Gastrocnemius medialis (tissue), 4 donors: ENCODE results near the gene OR13G1. TPM values are rescaled to one million over a fixed set of nuclear protein-coding genes. Genes with fewer than 3 reads are reported as not detected.

Source experiments
- ATAC-seq, 2 donors: fragments of 150-250 bp; one replicate each; pipeline ENCODE4 v1.9.1; 2016
- DNase-seq, 2 donors: peaks; one replicate each; pipeline ENCODE4 v3.0.0-alpha.2; 2019
- H3K27ac ChIP-seq, 4 donors: fragments of 200-600 bp; sonication (generic); 1 replicate in 1 of 4; 2 replicates in 3 of 4; pipeline ENCODE4 v1.5.1; 2016 to 2018; ENCODE audit warnings: mild to moderate bottlenecking in 2 of 4, moderate library complexity in 1 of 4
- H3K27me3 ChIP-seq, 3 donors: fragments of 200-600 bp; sonication (generic) in 2 of 3; 1 replicate in 1 of 3; 2 replicates in 2 of 3; pipeline versions ENCODE4 v1.5.1 to v1.6.0; 2016 to 2019; ENCODE audit warnings: mild to moderate bottlenecking in 1 of 3, moderate library complexity in 1 of 3
- H3K36me3 ChIP-seq, 2 donors: fragments of 200-600 bp; sonication (generic) in 1 of 2; one replicate each; pipeline ENCODE4 v1.5.1; 2017 to 2018
- H3K4me1 ChIP-seq, 2 donors: fragments of 200-600 bp; sonication (generic) in 1 of 2; one replicate each; pipeline ENCODE4 v1.5.1; 2016 to 2017; ENCODE audit warnings: mild to moderate bottlenecking in 2 of 2
- H3K4me3 ChIP-seq, 4 donors: fragments of 200-600 bp; sonication (generic) in 3 of 4; 1 replicate in 1 of 4; 2 replicates in 3 of 4; pipeline ENCODE4 v1.5.1; 2016 to 2019; ENCODE audit warnings: mild to moderate bottlenecking in 2 of 4
- H3K9me3 ChIP-seq, 3 donors: fragments of 200-600 bp; sonication (generic) in 2 of 3; 1 replicate in 1 of 3; 2 replicates in 2 of 3; pipeline ENCODE4 v1.5.1; 2016 to 2019
- CTCF ChIP-seq, 5 experiments: fragments of 450-650 bp in 3 of 5; fragments of 200-600 bp in 2 of 5; sonication (generic) in 2 of 5; IDR thresholded peaks in 4 of 5; conservative IDR thresholded peaks in 1 of 5; 1 replicate in 4 of 5; 2 replicates in 1 of 5; pipeline ENCODE4 v1.5.1; 2016 to 2019; ENCODE audit warnings: antibody characterized with exemption in 5 of 5, mild to moderate bottlenecking in 3 of 5, moderate library complexity in 3 of 5
- POLR2A ChIP-seq, 2 donors: fragments of 450-650 bp; IDR thresholded peaks; one replicate each; pipeline ENCODE4 v1.6.1; 2017; ENCODE audit warnings: antibody characterized with exemption in 2 of 2, mild to moderate bottlenecking in 2 of 2, moderate library complexity in 2 of 2
- in situ Hi-C, 4 donors: fragments of 200-750 bp; cut with MboI; loops; one replicate each; pipeline versions ENCODE4 v1.15.0 to v1.8.0; 2017; ENCODE audit warnings: low sequenced_read_pairs in 4 of 4
- intact Hi-C: fragments of 100-400 bp; cut with DNase I; formaldehyde crosslinking; loops from one replicate; pipeline ENCODE4 v1.15.1; 2023; ENCODE audit warnings: low total_unique reads
- total RNA-seq, 4 donors: library from RNA; depleted of rRNA; stranded (reverse); fragments of >200 nt; gene quantifications; one replicate each; pipeline versions ENCODE4 v1.1.0 to v1.2.3, GENCODE V29; 2016

Gene OR13G1
- total RNA-seq, 4 donors from 2014 or later: not detected

- TF ChIP-seq CTCF (IDR thresholded peaks at IDR 0.05 in 4 of 5, conservative IDR thresholded peaks at IDR 0.05 in 1 of 5) (no peak), POLR2A (IDR thresholded peaks at IDR 0.05) (no peak)
- Histone ChIP-seq H3K4me3 (no peak overlapping the region), H3K36me3 (no peaks in the 10 kb centered on the region), H3K27me3 (no peaks in the 10 kb centered on the region), H3K9me3 (no peaks in the 10 kb centered on the region), H3K27ac (no peak overlapping the region), H3K4me1 (no peaks in the 10 kb centered on the region)
- ATAC-seq (no peak), DNase-seq (no peak)
- intact Hi-C loops (no loop called here), in situ Hi-C loops (no loop called here)
Observed at GRCh38 chr1:247701338-247701737, 21.8 kb upstream of the OR13G1 start.

GRCh38 chr1:247681288-247681897, 1.9 kb upstream of the OR13G1 start:
- ATAC-seq: no peak
- no peak overlapping the region for H3K4me3 ChIP-seq
- DNase-seq: no peak
- H3K36me3 ChIP-seq: no peaks in the 10 kb centered on the region
- intact Hi-C loops (no loop called here), in situ Hi-C loops (no loop called here)
- no peak for TF ChIP-seq POLR2A (IDR thresholded peaks at IDR 0.05)
- no peak for TF ChIP-seq CTCF (IDR thresholded peaks at IDR 0.05 in 4 of 5, conservative IDR thresholded peaks at IDR 0.05 in 1 of 5)
- no peak overlapping the region for H3K27ac ChIP-seq
- no peaks in the 10 kb centered on the region for H3K4me1 ChIP-seq
- H3K27me3 ChIP-seq: no peaks in the 10 kb centered on the region
- no peaks in the 10 kb centered on the region for H3K9me3 ChIP-seq

- Histone ChIP-seq H3K4me1 (no peaks in the 10 kb centered on the region), H3K36me3 (no peaks in the 10 kb centered on the region), H3K27ac (no peak overlapping the region), H3K9me3 (no peaks in the 10 kb centered on the region), H3K27me3 (no peaks in the 10 kb centered on the region), H3K4me3 (no peak overlapping the region)
- TF ChIP-seq POLR2A (IDR thresholded peaks at IDR 0.05) (no peak), CTCF (IDR thresholded peaks at IDR 0.05 in 4 of 5, conservative IDR thresholded peaks at IDR 0.05 in 1 of 5) (no peak)
- DNase-seq: no peak
- in situ Hi-C loops (no loop called here), intact Hi-C loops (no loop called here)
- no peak for ATAC-seq
Observed at GRCh38 chr1:247680171-247680570, 632 bp upstream of the OR13G1 start.

GRCh38 chr1:247669225-247669624, 10.3 kb downstream of the OR13G1 start:
- Histone ChIP-seq H3K4me1 (no peaks in the 10 kb centered on the region), H3K4me3 (no peak overlapping the region), H3K9me3 (peaks cover 0 to 3% (median 0%) of the 10 kb centered on the region in 3 donors), H3K36me3 (no peaks in the 10 kb centered on the region), H3K27ac (no peak overlapping the region), H3K27me3 (no peaks in the 10 kb centered on the region)
- in situ Hi-C loops (no loop called here), intact Hi-C loops (no loop called here)
- ATAC-seq (no peak), DNase-seq (no peak)
- TF ChIP-seq CTCF (IDR thresholded peaks at IDR 0.05 in 4 of 5, conservative IDR thresholded peaks at IDR 0.05 in 1 of 5) (no peak), POLR2A (IDR thresholded peaks at IDR 0.05) (no peak)
